SK-N-SH (cell line): ENCODE measurements around the gene ZNF208. TPM values are rescaled to one million over a fixed set of nuclear protein-coding genes. Genes with fewer than 3 reads are reported as not detected.

ENCODE experiments used
- CTCF ChIA-PET: fragments of 300-600, 350-600 bp; formaldehyde crosslinking; extraction: SDS; loops from one replicate; lab custom pipeline; 2021; lab: Yijun Ruan, JAX
- POLR2A ChIA-PET: fragments of 350-600 bp; sonication (Branson Sonifier 250); formaldehyde crosslinking; extraction: SDS; loops from one replicate; lab custom pipeline; 2020; ENCODE audit warnings: antibody characterized with exemption, inconsistent platforms; lab: Yijun Ruan, JAX
- DNase-seq: peaks from one replicate; pipeline ENCODE4 v3.0.0; 2012
- H2AFZ ChIP-seq: fragments of 200-600 bp; sonication (generic); 2 replicates; pipeline ENCODE4 v1.8.1; 2016; ENCODE audit warnings: antibody characterized with exemption, mild to moderate bottlenecking, low read depth
- H3F3A ChIP-seq: fragments of 200-600 bp; sonication (generic); replicated peaks from 2 replicates; pipeline ENCODE3; 2016; ENCODE audit warnings: antibody characterized with exemption, mild to moderate bottlenecking; ENCODE audit not compliant: insufficient read depth
- H3K27ac ChIP-seq, 2 experiments: fragments of 200-500 bp in 1 of 2; fragments of 200-600 bp in 1 of 2; sonication (Bioruptor generic) in 1 of 2; sonication (generic), shearing (Covaris generic) in 1 of 2; 2 replicates each; pipeline versions ENCODE4 v1.5.1 to v1.6.1; 2014 to 2016; ENCODE audit warnings: low read depth in 2 of 2, inconsistent platforms in 1 of 2, low read length in 1 of 2, mild to moderate bottlenecking in 1 of 2, mixed read lengths in 1 of 2
- H3K27me3 ChIP-seq: fragments of 200-600 bp; sonication (generic), shearing (Covaris generic); 2 replicates; pipeline ENCODE4 v1.6.1; 2016; ENCODE audit warnings: mixed run types; ENCODE audit not compliant: insufficient read depth
- H3K36me3 ChIP-seq, 2 experiments: fragments of 200-500 bp in 1 of 2; fragments of 200-600 bp in 1 of 2; sonication (Bioruptor generic) in 1 of 2; sonication (generic) in 1 of 2; replicated peaks in 1 of 2; 2 replicates each; pipeline versions ENCODE3 to v1.5.1; 2014 to 2016; ENCODE audit warnings: low read length in 1 of 2, mild to moderate bottlenecking in 1 of 2; ENCODE audit not compliant: insufficient read depth in 2 of 2, control insufficient read depth in 1 of 2
- H3K4me1 ChIP-seq, 2 experiments: fragments of 200-500 bp in 1 of 2; fragments of 200-600 bp in 1 of 2; sonication (Bioruptor generic) in 1 of 2; sonication (generic), shearing (Covaris generic) in 1 of 2; 2 replicates each; pipeline versions ENCODE4 v1.5.1 to v1.6.1; 2014 to 2016; ENCODE audit warnings: low read depth in 1 of 2, low read length in 1 of 2, mixed run types in 1 of 2; ENCODE audit not compliant: insufficient read depth in 2 of 2, control insufficient read depth in 1 of 2
- H3K4me2 ChIP-seq: fragments of 200-600 bp; sonication (generic), shearing (Covaris generic); 2 replicates; pipeline ENCODE4 v1.6.1; 2017; ENCODE audit warnings: mixed run types
- H3K4me3 ChIP-seq, 2 experiments: fragments of 200-500 bp in 1 of 2; fragments of 200-600 bp in 1 of 2; sonication (Bioruptor generic) in 1 of 2; sonication (generic), shearing (Covaris generic) in 1 of 2; 2 replicates each; pipeline versions ENCODE4 v1.5.1 to v1.8.1; 2014 to 2016; ENCODE audit warnings: low read depth in 2 of 2, inconsistent platforms in 1 of 2, low read length in 1 of 2, mild to moderate bottlenecking in 1 of 2, mixed read lengths in 1 of 2, moderate library complexity in 1 of 2
- H3K79me2 ChIP-seq: fragments of 200-600 bp; sonication (generic); 2 replicates; pipeline ENCODE4 v1.8.1; 2017; ENCODE audit warnings: mild to moderate bottlenecking; ENCODE audit not compliant: insufficient read depth
- H3K9ac ChIP-seq: fragments of 200-600 bp; sonication (generic); 2 replicates; pipeline ENCODE4 v1.6.1; 2017; ENCODE audit warnings: mixed run types
- H3K9me2 ChIP-seq: fragments of 200-600 bp; sonication (generic); 2 replicates; pipeline ENCODE4 v1.6.1; 2017; ENCODE audit warnings: mixed run types
- H3K9me3 ChIP-seq: fragments of 200-600 bp; sonication (generic); 2 replicates; pipeline ENCODE4 v1.6.1; 2017; ENCODE audit warnings: mixed run types, mild to moderate bottlenecking, moderate library complexity
- H4K20me1 ChIP-seq: fragments of 200-600 bp; sonication (generic); 2 replicates; pipeline ENCODE4 v1.6.1; 2017; ENCODE audit warnings: mild to moderate bottlenecking, mixed run types; ENCODE audit not compliant: insufficient read depth
- ELF1 ChIP-seq: IDR thresholded peaks from 2 replicates; pipeline ENCODE4 v1.4.0; 2012
- EP300 ChIP-seq, 2 experiments: IDR thresholded peaks; 2 replicates each; pipeline versions ENCODE4 v1.4.0 to v1.6.1; 2012; ENCODE audit warnings: borderline replicate concordance in 1 of 2, low read depth in 1 of 2, low read length in 1 of 2
- FOXJ3 ChIP-seq: sonication (generic); formaldehyde crosslinking; IDR thresholded peaks from 2 replicates; pipeline ENCODE4 v1.5.1; 2020; ENCODE audit warnings: mild to moderate bottlenecking, missing genetic modification reagents
- GATA2 ChIP-seq: sonication (generic); formaldehyde crosslinking; IDR thresholded peaks from 2 replicates; pipeline ENCODE4 v1.5.0; 2020; ENCODE audit warnings: mild to moderate bottlenecking, missing genetic modification reagents
- JUND ChIP-seq: IDR thresholded peaks from 2 replicates; pipeline ENCODE4 v1.4.0; 2012
- MEF2A ChIP-seq: IDR thresholded peaks from 2 replicates; pipeline ENCODE4 v1.4.0; 2012; ENCODE audit warnings: low read depth, borderline replicate concordance
- NFIC ChIP-seq: IDR thresholded peaks from 2 replicates; pipeline ENCODE4 v1.4.0; 2012; ENCODE audit warnings: borderline replicate concordance
- NRF1 ChIP-seq: IDR thresholded peaks from 2 replicates; pipeline ENCODE4 v1.6.1; 2012; ENCODE audit warnings: low read depth, mild to moderate bottlenecking, low read length
- RFX5 ChIP-seq: IDR thresholded peaks from 2 replicates; pipeline ENCODE4 v1.6.1; 2012; ENCODE audit warnings: mild to moderate bottlenecking, improper control_type of control experiment, low read length
- RXRA ChIP-seq: IDR thresholded peaks from 2 replicates; pipeline ENCODE4 v1.4.0; 2012; ENCODE audit warnings: low read depth, mild to moderate bottlenecking, borderline replicate concordance
- SMC3 ChIP-seq: IDR thresholded peaks from 2 replicates; pipeline ENCODE4 v1.6.1; 2012; ENCODE audit warnings: low read depth, low read length, improper control_type of control experiment
- TAF1 ChIP-seq: IDR thresholded peaks from 2 replicates; pipeline ENCODE4 v1.6.1; 2012; ENCODE audit warnings: low read depth, mild to moderate bottlenecking, low read length, moderate library complexity, borderline replicate concordance
- TCF12 ChIP-seq: IDR thresholded peaks from 2 replicates; pipeline ENCODE4 v1.4.0; 2012
- WGBS: methylation state at CpG from one replicate; pipeline ENCODE4 v1.1.6; 2017; ENCODE audit warnings: low lambda C conversion rate; 5-methylcytosine and 5-hydroxymethylcytosine counted together
- polyA plus RNA-seq, 3 experiments: library from polyadenylated mRNA; depleted of rRNA; stranded (reverse); fragments of >200 nt; gene quantifications; 2 replicates each; pipeline ENCODE4 v1.2.3, GENCODE V29; 2012
- TF ChIP-seq, protein P1 (sequence below): IDR thresholded peaks from 2 replicates; pipeline ENCODE4 v1.4.0; 2012; ENCODE audit warnings: low read depth
- TF ChIP-seq, protein P2 (sequence below): fragments of 150-350 bp; IDR thresholded peaks from 2 replicates; pipeline ENCODE4 v1.6.1; 2017; ENCODE audit warnings: antibody characterized with exemption, low read length, low read depth, borderline replicate concordance
- TF ChIP-seq, protein P3 (sequence below): IDR thresholded peaks from 2 replicates; pipeline ENCODE4 v1.6.1; 2012; ENCODE audit warnings: mild to moderate bottlenecking, low read depth, low read length, moderate library complexity
- TF ChIP-seq, protein P4 (sequence below): fragments of 150-350 bp; IDR thresholded peaks from 2 replicates; pipeline ENCODE4 v1.6.1; 2016; ENCODE audit warnings: mild to moderate bottlenecking, low read depth, low read length

Gene ZNF208
- polyA plus RNA-seq, 1 of the 3 experiments (the other 2 are of a cell fraction), result not detected

DNA sequence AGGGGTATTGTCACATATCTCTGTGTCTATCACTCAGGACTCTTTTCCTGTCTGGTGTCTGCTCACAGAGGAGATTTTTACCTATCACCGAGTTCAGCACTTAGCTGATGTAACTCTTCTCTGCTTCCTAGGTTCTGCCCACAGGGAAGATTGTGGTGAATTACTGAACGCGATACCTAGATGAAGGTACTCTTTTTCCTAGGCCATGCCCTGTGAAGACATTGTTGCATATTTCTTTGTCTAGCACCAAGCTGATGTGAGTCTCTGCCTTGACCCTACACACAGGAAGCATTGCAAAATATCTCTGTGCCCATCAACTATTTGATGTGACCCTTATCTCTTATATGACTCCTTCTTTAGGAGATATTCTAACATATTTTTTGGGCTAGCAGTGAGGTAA lies 102.7 kb downstream of the ZNF208 start:
- no peaks in the 10 kb centered on the region for H3F3A ChIP-seq
- no peaks in the 10 kb centered on the region for H3K4me1 ChIP-seq
- no peak for DNase-seq
- ChIA-PET CTCF (no interaction called here), POLR2A (no interaction called here)
- whole genome bisulfite sequencing, result 47% methylated on average over 3 of the region's 3 CpGs
- H3K79me2 ChIP-seq, result no peaks in the 10 kb centered on the region
- no peak overlapping the region for H2AFZ ChIP-seq
- H3K9me3 ChIP-seq, result no peaks in the 10 kb centered on the region
- H3K36me3 ChIP-seq, result no peaks in the 10 kb centered on the region
- no peaks in the 10 kb centered on the region for H3K9me2 ChIP-seq
- H3K27me3 ChIP-seq, result no peaks in the 10 kb centered on the region
- H4K20me1 ChIP-seq, result no peaks in the 10 kb centered on the region
- H3K9ac ChIP-seq, result no peak overlapping the region
- TF ChIP-seq MEF2A, result no peak
- TF ChIP-seq TAF1, result no peak
- TF ChIP-seq NRF1, result no peak
- TF ChIP-seq NFIC, result no peak
- TF ChIP-seq ELF1, result no peak
- no peak for TF ChIP-seq RFX5
- TF ChIP-seq, protein P1, sequence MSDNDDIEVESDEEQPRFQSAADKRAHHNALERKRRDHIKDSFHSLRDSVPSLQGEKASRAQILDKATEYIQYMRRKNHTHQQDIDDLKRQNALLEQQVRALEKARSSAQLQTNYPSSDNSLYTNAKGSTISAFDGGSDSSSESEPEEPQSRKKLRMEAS, result no peak
- TF ChIP-seq GATA2, result no peak
- no peak for TF ChIP-seq RXRA
- no peak for TF ChIP-seq TCF12
- no peak for TF ChIP-seq FOXJ3 (CRISPR knock-in tag)
- TF ChIP-seq, protein P2, sequence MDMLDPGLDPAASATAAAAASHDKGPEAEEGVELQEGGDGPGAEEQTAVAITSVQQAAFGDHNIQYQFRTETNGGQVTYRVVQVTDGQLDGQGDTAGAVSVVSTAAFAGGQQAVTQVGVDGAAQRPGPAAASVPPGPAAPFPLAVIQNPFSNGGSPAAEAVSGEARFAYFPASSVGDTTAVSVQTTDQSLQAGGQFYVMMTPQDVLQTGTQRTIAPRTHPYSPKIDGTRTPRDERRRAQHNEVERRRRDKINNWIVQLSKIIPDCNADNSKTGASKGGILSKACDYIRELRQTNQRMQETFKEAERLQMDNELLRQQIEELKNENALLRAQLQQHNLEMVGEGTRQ, result no peak
- H3K27ac ChIP-seq, result no peak overlapping the region
- no peak overlapping the region for H3K4me3 ChIP-seq
- no peak overlapping the region for H3K4me2 ChIP-seq

DNA sequence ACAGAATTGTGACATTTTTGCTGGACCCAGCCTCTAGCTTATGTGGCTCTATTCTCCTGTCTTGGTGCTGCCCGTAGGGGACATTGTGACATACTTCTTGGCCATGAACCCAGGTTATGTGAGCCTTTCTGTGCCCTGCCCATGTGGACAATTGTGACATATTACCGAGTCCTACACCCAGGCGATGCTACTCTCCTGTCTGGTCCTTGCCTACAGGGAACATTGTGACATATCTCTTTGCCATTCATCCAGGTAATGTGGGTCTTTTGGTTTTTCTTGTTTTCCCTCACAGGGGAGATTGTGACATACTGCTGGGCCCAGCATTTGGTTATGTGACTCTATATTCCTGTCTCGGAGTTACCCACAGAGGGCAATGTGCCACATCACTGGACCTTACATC lies 103.2 kb downstream of the ZNF208 start:
- Histone ChIP-seq H3K4me3 (no peak overlapping the region), H3K4me2 (no peak overlapping the region), H3K9me3 (no peaks in the 10 kb centered on the region), H3K9me2 (no peaks in the 10 kb centered on the region), H3K9ac (no peak overlapping the region), H3K4me1 (no peaks in the 10 kb centered on the region), H3K36me3 (no peaks in the 10 kb centered on the region), H3K79me2 (no peaks in the 10 kb centered on the region), H3K27me3 (no peaks in the 10 kb centered on the region), H4K20me1 (no peaks in the 10 kb centered on the region), H3K27ac (no peak overlapping the region), H3F3A (no peaks in the 10 kb centered on the region), H2AFZ (no peak overlapping the region)
- no peak for DNase-seq
- 9% methylated on average over 4 of the region's 4 CpGs for WGBS
- TF ChIP-seq FOXJ3 (CRISPR knock-in tag), result no peak
- no peak for TF ChIP-seq NRF1
- no peak for TF ChIP-seq JUND
- TF ChIP-seq EP300 (IDR thresholded peaks at IDR 0.05; ENCODE audit: borderline replicate concordance in 1 of 2, low read depth in 1 of 2, low read length in 1 of 2), result no peak
- TF ChIP-seq, protein P3, sequence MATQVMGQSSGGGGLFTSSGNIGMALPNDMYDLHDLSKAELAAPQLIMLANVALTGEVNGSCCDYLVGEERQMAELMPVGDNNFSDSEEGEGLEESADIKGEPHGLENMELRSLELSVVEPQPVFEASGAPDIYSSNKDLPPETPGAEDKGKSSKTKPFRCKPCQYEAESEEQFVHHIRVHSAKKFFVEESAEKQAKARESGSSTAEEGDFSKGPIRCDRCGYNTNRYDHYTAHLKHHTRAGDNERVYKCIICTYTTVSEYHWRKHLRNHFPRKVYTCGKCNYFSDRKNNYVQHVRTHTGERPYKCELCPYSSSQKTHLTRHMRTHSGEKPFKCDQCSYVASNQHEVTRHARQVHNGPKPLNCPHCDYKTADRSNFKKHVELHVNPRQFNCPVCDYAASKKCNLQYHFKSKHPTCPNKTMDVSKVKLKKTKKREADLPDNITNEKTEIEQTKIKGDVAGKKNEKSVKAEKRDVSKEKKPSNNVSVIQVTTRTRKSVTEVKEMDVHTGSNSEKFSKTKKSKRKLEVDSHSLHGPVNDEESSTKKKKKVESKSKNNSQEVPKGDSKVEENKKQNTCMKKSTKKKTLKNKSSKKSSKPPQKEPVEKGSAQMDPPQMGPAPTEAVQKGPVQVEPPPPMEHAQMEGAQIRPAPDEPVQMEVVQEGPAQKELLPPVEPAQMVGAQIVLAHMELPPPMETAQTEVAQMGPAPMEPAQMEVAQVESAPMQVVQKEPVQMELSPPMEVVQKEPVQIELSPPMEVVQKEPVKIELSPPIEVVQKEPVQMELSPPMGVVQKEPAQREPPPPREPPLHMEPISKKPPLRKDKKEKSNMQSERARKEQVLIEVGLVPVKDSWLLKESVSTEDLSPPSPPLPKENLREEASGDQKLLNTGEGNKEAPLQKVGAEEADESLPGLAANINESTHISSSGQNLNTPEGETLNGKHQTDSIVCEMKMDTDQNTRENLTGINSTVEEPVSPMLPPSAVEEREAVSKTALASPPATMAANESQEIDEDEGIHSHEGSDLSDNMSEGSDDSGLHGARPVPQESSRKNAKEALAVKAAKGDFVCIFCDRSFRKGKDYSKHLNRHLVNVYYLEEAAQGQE, result no peak
- TF ChIP-seq, protein P4, sequence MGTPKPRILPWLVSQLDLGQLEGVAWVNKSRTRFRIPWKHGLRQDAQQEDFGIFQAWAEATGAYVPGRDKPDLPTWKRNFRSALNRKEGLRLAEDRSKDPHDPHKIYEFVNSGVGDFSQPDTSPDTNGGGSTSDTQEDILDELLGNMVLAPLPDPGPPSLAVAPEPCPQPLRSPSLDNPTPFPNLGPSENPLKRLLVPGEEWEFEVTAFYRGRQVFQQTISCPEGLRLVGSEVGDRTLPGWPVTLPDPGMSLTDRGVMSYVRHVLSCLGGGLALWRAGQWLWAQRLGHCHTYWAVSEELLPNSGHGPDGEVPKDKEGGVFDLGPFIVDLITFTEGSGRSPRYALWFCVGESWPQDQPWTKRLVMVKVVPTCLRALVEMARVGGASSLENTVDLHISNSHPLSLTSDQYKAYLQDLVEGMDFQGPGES, result no peak
- no peak for TF ChIP-seq TAF1
- no peak for TF ChIP-seq SMC3
- ChIA-PET CTCF (no interaction called here), POLR2A (no interaction called here)
